ENCODE results near the gene CYREN. TPM values are rescaled to one million over a fixed set of nuclear protein-coding genes. Genes with fewer than 3 reads are reported as not detected.

CYREN gene
- polyA plus RNA-seq, 2 of the 4 experiments (the other 2 are of a cell fraction): 59.3 to 70.4 TPM

DNA sequence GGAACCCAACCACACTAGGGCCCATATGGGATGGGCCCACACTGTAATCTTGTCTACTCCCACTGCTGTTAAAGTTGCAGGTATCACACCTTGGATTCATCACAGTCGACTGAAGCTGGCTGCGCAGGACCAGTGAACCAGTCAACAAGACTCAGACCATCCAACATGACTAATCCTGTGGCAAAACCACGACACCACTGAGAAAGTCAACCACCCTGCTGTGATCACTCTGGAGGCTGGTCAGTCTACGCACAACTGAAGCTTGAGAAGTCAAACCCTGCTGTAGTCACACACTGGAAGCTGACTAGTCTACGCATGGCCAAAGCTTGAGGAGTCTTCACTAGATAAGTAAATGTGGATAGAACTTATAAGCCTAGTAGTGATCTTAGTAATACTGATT lies 9.6 kb upstream of the CYREN start:
- Histone ChIP-seq H3K27ac (no peak overlapping the region), H3K4me2 (no peak overlapping the region), H3K9me3 (no peaks in the 10 kb centered on the region), H3K4me3 (no peak overlapping the region), H3K4me1 (peaks cover 14% of the 10 kb centered on the region)
- POLR2A ChIA-PET: interaction anchor here (1.8 kb wide), 1 partner anchor 9 kb away, joined by 6 read pairs; no protein-coding TSS in a partner anchor
- DNase-seq (ENCODE audit: low read depth in 1 of 2, low spot score in 1 of 2) (no peak), FAIRE-seq (no peak), ATAC-seq (no peak)
- TF ChIP-seq NPAS2 (CRISPR knock-in tag; IDR thresholded peaks at IDR 0.05; ENCODE audit: borderline replicate concordance) (no peak), EHMT2 (IDR thresholded peaks at IDR 0.05; ENCODE audit: low read depth) (no peak)
- CTCF ChIA-PET: interaction anchor here (4.3 kb wide), 1 partner anchor 10 kb away, joined by 26 read pairs; the partner anchor contains the start of gene CYREN
- 84% methylated on average over 5 of the region's 5 CpGs for WGBS (ENCODE audit: missing lambda C conversion rate)

DNA sequence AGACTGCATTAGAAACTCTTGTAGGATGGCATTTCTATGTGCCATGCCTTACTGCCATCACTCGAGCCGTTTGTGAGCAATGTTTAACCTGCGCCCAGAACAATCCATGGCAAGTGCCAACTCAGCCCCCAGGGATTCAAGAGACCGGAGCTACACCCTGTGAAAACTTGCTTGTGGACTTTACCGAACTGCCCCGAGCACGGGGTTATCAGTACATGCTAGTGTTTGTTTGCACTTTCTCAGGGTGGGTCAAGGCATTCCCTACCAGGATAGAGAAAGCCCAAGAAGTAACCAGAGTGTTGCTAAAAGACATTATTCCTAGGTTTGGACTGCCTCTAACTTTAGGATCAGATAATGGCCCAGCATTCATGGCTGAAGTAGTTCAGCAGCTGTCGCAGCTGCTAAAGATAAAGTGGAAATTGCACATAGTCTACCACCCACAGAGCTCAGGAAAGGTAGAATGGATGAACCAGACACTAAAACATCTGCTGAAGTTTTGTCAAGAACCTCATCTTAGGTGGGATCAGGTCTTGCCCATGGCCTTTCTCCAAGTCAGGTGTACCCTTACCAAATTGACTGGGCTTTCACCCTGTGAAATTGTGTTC lies 8.9 kb upstream of the CYREN start:
- no peak overlapping the region for H3K4me2 ChIP-seq
- no peak overlapping the region for H3K4me3 ChIP-seq
- TF ChIP-seq EHF (CRISPR knock-in tag; IDR thresholded peaks at IDR 0.05) (no peak), ZNF302 (CRISPR knock-in tag; IDR thresholded peaks at IDR 0.05) (no peak), ATOH8 (CRISPR knock-in tag; IDR thresholded peaks at IDR 0.05; ENCODE audit: low read depth) (no peak), PBX3 (IDR thresholded peaks at IDR 0.05) (no peak), CEBPB (IDR thresholded peaks at IDR 0.05) (no peak), ZFP36 (IDR thresholded peaks at IDR 0.05; ENCODE audit: borderline replicate concordance, partially characterized antibody) (no peak), HOXA7 (CRISPR knock-in tag; IDR thresholded peaks at IDR 0.05) (no peak), NR3C1 (IDR thresholded peaks at IDR 0.05) (no peak), POLR2AphosphoS2 (conservative IDR thresholded peaks at IDR 0.05; ENCODE audit: low read length) (no peak), RARB (CRISPR knock-in tag; IDR thresholded peaks at IDR 0.05) (no peak), JUN (IDR thresholded peaks at IDR 0.05) (no peak), KDM1A (IDR thresholded peaks at IDR 0.05; ENCODE audit: low read depth) (no peak), ZC3H11A (IDR thresholded peaks at IDR 0.05) (no peak), FOSB (CRISPR knock-in tag; IDR thresholded peaks at IDR 0.05) (no peak), MYC (IDR thresholded peaks at IDR 0.05; ENCODE audit: borderline replicate concordance, low read length) (no peak), GATA3 (IDR thresholded peaks at IDR 0.05; ENCODE audit: borderline replicate concordance) (no peak), RAD21 (conservative IDR thresholded peaks at IDR 0.05 in 1 of 2, IDR thresholded peaks at IDR 0.05 in 1 of 2) (no peak)
- TF ChIP-seq, protein P1, sequence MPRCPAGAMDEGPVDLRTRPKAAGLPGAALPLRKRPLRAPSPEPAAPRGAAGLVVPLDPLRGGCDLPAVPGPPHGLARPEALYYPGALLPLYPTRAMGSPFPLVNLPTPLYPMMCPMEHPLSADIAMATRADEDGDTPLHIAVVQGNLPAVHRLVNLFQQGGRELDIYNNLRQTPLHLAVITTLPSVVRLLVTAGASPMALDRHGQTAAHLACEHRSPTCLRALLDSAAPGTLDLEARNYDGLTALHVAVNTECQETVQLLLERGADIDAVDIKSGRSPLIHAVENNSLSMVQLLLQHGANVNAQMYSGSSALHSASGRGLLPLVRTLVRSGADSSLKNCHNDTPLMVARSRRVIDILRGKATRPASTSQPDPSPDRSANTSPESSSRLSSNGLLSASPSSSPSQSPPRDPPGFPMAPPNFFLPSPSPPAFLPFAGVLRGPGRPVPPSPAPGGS (IDR thresholded peaks at IDR 0.05): no peak
- no peak overlapping the region for H3K27ac ChIP-seq
- peaks cover 14% of the 10 kb centered on the region for H3K4me1 ChIP-seq
- CTCF ChIA-PET: interaction anchor here (0.6 to 4.3 kb wide), 4 partner anchors 8 to 194 kb away, joined by 3 to 26 read pairs (median 4); partner anchors contain the start of gene CYREN
- ATAC-seq (no peak), DNase-seq (ENCODE audit: low read depth in 1 of 2, low spot score in 1 of 2) (no peak), FAIRE-seq (no peak)
- POLR2A ChIA-PET: interaction anchor here (1.8 kb wide), 1 partner anchor 8 kb away, joined by 6 read pairs; no protein-coding TSS in a partner anchor
- 96% methylated on average over 8 of the region's 8 CpGs for WGBS (ENCODE audit: missing lambda C conversion rate)
- H3K9me3 ChIP-seq: no peaks in the 10 kb centered on the region

GRCh38 chr7:135178364-135178763 lies 7.9 kb upstream of the CYREN start:
- no peak overlapping the region for H3K4me2 ChIP-seq
- no peak for FAIRE-seq
- peaks cover 14% of the 10 kb centered on the region for H3K4me1 ChIP-seq
- CTCF ChIA-PET: interaction anchor here (0.8 to 4.3 kb wide), 5 partner anchors 8 to 176 kb away, joined by 3 to 26 read pairs (median 4); partner anchors contain the start of gene CYREN
- DNase-seq (ENCODE audit: low read depth in 1 of 2, low spot score in 1 of 2): no peak
- no peak overlapping the region for H3K4me3 ChIP-seq
- no peak for ATAC-seq
- H3K27ac ChIP-seq: no peak overlapping the region
- WGBS (ENCODE audit: missing lambda C conversion rate): 86% methylated on average over 13 of the region's 13 CpGs
- no peaks in the 10 kb centered on the region for H3K9me3 ChIP-seq
- POLR2A ChIA-PET: no interaction called here
- no peak for TF ChIP-seq ZSCAN20 (CRISPR knock-in tag; IDR thresholded peaks at IDR 0.05)
- TF ChIP-seq HOXB13 (CRISPR knock-in tag; IDR thresholded peaks at IDR 0.05; ENCODE audit: low read depth): no peak
- no peak for TF ChIP-seq NR3C1 (IDR thresholded peaks at IDR 0.05)
- TF ChIP-seq RAD21 (conservative IDR thresholded peaks at IDR 0.05 in 1 of 2, IDR thresholded peaks at IDR 0.05 in 1 of 2): no peak
- TF ChIP-seq ATOH8 (CRISPR knock-in tag; IDR thresholded peaks at IDR 0.05; ENCODE audit: low read depth): no peak
- no peak for TF ChIP-seq CHD4 (IDR thresholded peaks at IDR 0.05; ENCODE audit: borderline replicate concordance)
- TF ChIP-seq TP53 (CRISPR knock-in tag; IDR thresholded peaks at IDR 0.05): no peak
- no peak for TF ChIP-seq PBX3 (IDR thresholded peaks at IDR 0.05)
- no peak for TF ChIP-seq JUN (IDR thresholded peaks at IDR 0.05)
- no peak for TF ChIP-seq NFE2L2 (conservative IDR thresholded peaks at IDR 0.05; ENCODE audit: low read length)
- no peak for TF ChIP-seq KDM1A (IDR thresholded peaks at IDR 0.05; ENCODE audit: low read depth)
- no peak for TF ChIP-seq NPAS2 (CRISPR knock-in tag; IDR thresholded peaks at IDR 0.05; ENCODE audit: borderline replicate concordance)
- TF ChIP-seq, protein P2, sequence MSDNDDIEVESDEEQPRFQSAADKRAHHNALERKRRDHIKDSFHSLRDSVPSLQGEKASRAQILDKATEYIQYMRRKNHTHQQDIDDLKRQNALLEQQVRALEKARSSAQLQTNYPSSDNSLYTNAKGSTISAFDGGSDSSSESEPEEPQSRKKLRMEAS (IDR thresholded peaks at IDR 0.05): no peak
- no peak for TF ChIP-seq POLR2A (IDR thresholded peaks at IDR 0.05; ENCODE audit: low read length)
- no peak for TF ChIP-seq HEYL (CRISPR knock-in tag; IDR thresholded peaks at IDR 0.05)

Measured in A549 (cell line).